Measurements from ENCODE around the gene KCNQ1.
"Not testable (repeated sequence)": the region's sequence is repeated elsewhere in the genome, so short reads cannot be mapped to it uniquely, and the experiment has no call there.

The KCNQ1 gene

DNA sequence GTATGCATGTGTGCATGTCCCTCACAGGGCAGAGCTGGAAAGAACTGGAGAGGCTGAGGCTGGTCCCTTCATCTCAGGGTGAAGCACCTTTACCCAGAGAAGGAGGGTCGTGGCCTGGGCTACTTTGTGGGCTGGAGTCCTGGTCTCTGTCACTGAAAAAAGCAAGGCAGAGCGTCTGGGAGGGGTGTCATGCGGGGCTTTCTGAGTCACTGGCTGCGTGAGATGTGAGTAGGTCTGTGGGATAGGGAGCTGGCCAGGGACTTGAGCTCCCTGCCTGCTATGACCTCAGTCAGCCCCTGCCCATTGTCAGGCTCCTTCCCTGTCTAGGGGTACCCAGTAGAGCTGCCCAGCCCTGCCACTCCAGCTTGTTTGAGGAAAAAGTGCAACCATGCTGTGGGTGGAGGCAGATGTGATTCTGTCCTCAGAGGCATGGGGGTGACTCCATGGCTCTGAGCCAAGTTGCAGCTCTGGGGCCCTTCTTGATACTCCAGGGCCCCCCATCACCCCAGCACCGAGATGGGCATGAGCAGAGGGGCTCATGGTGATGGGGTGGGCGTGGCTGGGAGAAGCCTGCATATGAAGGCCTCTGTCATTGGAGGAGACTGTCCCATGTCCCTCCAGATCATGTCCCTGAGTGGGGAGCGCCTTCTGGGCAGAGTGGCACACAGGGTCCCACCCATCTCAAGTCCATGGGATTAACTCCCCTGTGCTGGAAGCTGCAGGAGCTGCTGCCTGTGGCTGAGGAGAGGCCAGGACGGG lies 27.8 kb downstream of the KCNQ1 start:
- no peak overlapping the region for H3K4me3 ChIP-seq (ENCODE audit: insufficient read depth, low read depth, low read length, poor library complexity, severe bottlenecking)

DNA sequence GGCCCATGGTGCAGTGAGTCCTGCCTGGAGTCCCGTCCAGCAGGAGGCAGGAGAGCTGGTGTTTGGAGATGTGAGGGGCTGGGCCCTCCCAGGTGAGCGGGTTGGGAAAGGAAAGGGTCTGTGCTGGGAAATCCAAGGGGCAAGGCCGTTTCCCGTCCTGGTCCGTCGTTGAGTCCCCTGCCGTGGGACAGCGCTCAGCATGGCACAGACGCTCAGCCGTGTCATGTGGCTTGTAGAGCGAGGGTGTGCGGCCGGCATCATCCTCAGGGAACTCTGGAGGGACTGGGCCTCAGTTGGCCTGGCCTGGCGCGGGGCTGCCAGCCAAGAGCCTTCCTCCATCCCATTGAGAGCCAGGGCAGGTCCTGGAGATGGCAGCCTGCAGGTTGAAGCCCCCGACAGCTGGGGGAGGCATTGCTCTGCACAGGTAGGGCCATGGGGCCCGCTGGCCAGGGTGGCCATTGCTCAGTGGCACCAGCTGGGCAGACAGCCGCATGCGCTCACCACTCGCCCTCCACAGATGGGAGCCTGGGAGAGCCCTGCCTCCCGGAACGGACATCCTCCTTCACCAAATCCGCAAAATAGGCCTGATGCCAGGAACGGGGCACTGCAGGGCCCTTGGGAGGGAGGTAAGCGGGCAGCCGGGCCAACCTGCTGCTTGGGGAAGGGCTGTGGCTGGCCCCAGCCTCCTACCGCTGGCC lies 28.7 kb downstream of the KCNQ1 start:
- H3K27me3 ChIP-seq (replicated peaks; ENCODE audit: control insufficient read depth, insufficient read depth, low read length, poor library complexity, severe bottlenecking): no peaks in the 10 kb centered on the region
- H3K9me3 ChIP-seq (ENCODE audit: control insufficient read depth, low read length): no peaks in the 10 kb centered on the region
- no peak for DNase-seq
- H3K36me3 ChIP-seq (ENCODE audit: control insufficient read depth, insufficient read depth, low read length): no peaks in the 10 kb centered on the region
- H3K27ac ChIP-seq (ENCODE audit: insufficient read depth, low read length, poor library complexity, severe bottlenecking): no peak overlapping the region
- no peaks in the 10 kb centered on the region for H3K4me1 ChIP-seq (ENCODE audit: control insufficient read depth, insufficient read depth, low read length, poor library complexity, severe bottlenecking)
- H3K4me3 ChIP-seq (ENCODE audit: insufficient read depth, low read depth, low read length, poor library complexity, severe bottlenecking): no peak overlapping the region

More for the DNA sequence above, 27.8 kb downstream of the KCNQ1 start:
- peaks cover 5% of the 10 kb centered on the region for H3K4me1 ChIP-seq (ENCODE audit: control insufficient read depth, insufficient read depth, low read length, poor library complexity, severe bottlenecking)
- H3K36me3 ChIP-seq (ENCODE audit: control insufficient read depth, insufficient read depth, low read length): no peaks in the 10 kb centered on the region
- no peak overlapping the region for H3K27ac ChIP-seq (ENCODE audit: insufficient read depth, low read length, poor library complexity, severe bottlenecking)
- H3K27me3 ChIP-seq (replicated peaks; ENCODE audit: control insufficient read depth, insufficient read depth, low read length, poor library complexity, severe bottlenecking): no peaks in the 10 kb centered on the region
- no peak for DNase-seq
- no peaks in the 10 kb centered on the region for H3K9me3 ChIP-seq (ENCODE audit: control insufficient read depth, low read length)

DNA sequence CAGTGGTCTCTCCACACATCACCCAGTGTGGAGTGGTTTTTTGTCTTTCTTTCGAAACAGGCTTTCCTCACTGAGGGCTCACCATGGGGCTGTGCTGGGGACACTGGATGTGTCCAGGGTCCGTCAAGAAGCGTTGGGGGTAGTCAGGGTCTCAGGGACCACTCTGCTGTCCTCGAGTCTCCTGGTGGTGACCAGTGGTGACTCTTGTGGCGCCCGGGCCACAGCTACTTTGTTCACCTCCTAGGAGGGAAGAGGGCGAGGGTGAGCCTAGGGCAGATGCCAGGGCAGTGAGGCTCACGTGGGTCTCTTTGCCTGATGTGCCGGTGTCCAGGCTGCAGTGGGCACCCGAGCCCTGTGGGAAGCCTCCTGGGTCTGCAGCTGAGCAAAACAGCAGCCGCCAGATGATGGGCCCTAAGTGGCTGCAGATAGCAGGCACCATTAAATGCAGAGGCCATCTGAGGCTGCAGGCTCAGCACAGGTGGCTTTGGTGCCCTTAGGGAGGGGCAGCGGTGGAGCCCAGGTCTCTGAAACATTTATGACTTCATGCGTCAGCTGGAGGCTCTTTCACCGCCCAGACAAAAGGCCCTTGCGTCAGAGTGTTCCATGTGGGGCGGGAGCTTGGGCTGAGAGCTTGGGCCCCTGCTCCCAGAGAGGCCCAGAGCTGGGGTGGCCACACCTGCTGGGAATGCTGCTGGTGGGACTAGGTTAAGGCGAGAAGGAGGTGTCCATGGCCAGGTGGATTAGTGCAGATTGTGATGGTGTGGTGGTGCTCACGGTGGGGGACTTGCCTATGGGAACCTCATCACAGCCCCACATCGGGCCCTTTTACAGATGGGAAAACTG lies 29.5 kb downstream of the KCNQ1 start:
- Histone ChIP-seq H3K4me3 (ENCODE audit: insufficient read depth, low read depth, low read length, poor library complexity, severe bottlenecking) (no peak overlapping the region), H3K36me3 (ENCODE audit: control insufficient read depth, insufficient read depth, low read length) (no peaks in the 10 kb centered on the region), H3K9me3 (ENCODE audit: control insufficient read depth, low read length) (no peaks in the 10 kb centered on the region), H3K27ac (ENCODE audit: insufficient read depth, low read length, poor library complexity, severe bottlenecking) (no peak overlapping the region), H3K4me1 (ENCODE audit: control insufficient read depth, insufficient read depth, low read length, poor library complexity, severe bottlenecking) (no peaks in the 10 kb centered on the region), H3K27me3 (replicated peaks; ENCODE audit: control insufficient read depth, insufficient read depth, low read length, poor library complexity, severe bottlenecking) (no peaks in the 10 kb centered on the region)
- no peak for DNase-seq

DNA sequence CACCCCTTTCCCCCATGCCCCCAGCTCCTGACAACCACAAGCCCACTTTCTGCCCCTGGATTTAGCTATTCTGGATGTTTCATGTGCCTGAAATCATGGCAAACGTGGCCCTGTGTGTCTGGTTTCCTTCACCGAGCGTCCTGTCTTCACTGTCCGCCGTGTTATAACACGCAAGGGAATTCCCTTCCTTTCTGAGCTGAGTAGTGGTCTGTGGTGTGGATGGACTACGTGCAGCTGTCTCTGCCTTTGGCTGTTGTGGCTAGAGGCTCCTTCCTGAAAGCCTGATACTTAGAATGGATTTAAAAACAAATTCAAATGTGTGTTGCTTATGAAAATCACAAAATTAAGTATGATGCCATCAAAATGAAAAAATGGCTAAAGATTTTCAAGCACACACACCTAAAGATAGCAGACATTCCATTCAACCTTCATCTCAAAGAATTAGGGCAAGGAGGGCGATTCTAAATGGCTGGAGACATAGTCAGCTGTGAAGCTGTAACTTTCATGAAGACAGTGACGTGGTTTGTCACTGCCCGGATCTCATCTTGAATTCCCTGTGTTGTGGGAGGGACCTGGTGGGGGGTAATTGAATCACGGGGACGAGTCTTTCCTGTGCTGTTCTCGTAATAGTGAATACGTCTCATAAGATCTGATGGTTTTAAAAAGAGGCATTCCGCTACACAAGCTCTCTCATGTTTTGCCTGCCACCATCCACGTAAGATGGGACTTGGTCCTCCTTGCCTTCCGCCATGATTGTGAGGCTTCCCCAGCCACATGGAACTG lies 30.5 kb downstream of the KCNQ1 start:
- no peak for DNase-seq
- no peaks in the 10 kb centered on the region for H3K9me3 ChIP-seq (ENCODE audit: control insufficient read depth, low read length)
- no peaks in the 10 kb centered on the region for H3K36me3 ChIP-seq (ENCODE audit: control insufficient read depth, insufficient read depth, low read length)
- H3K27ac ChIP-seq (ENCODE audit: insufficient read depth, low read length, poor library complexity, severe bottlenecking): no peak overlapping the region
- no peaks in the 10 kb centered on the region for H3K27me3 ChIP-seq (replicated peaks; ENCODE audit: control insufficient read depth, insufficient read depth, low read length, poor library complexity, severe bottlenecking)
- no peak overlapping the region for H3K4me3 ChIP-seq (ENCODE audit: insufficient read depth, low read depth, low read length, poor library complexity, severe bottlenecking)
- H3K4me1 ChIP-seq (ENCODE audit: control insufficient read depth, insufficient read depth, low read length, poor library complexity, severe bottlenecking): no peaks in the 10 kb centered on the region

DNA sequence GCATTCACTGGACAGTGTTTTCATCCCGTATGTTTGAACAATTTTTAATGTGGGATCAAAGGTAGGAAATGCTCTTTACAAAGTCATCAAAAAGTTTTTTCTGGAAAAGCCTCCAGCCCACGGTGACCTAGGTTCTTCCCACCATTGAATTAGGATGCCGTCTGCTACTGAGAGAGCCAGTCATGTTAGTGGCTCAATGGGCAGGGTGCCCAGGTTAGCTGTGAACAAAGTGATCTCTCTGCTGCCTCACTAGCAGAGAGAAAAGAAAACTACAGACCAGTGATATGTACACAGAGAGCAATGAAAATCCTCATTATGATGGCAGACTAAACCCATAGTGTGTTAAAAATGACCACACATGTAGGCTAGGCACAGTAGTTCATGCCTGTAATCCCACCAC lies 32.4 kb downstream of the KCNQ1 start:
- H3K4me1 ChIP-seq (ENCODE audit: control insufficient read depth, insufficient read depth, low read length, poor library complexity, severe bottlenecking): peaks cover 4% of the 10 kb centered on the region
- H3K9me3 ChIP-seq (ENCODE audit: control insufficient read depth, low read length): no peaks in the 10 kb centered on the region
- H3K27ac ChIP-seq (ENCODE audit: insufficient read depth, low read length, poor library complexity, severe bottlenecking): no peak overlapping the region
- no peak overlapping the region for H3K4me3 ChIP-seq (ENCODE audit: insufficient read depth, low read depth, low read length, poor library complexity, severe bottlenecking)
- H3K27me3 ChIP-seq (replicated peaks; ENCODE audit: control insufficient read depth, insufficient read depth, low read length, poor library complexity, severe bottlenecking): no peaks in the 10 kb centered on the region
- no peaks in the 10 kb centered on the region for H3K36me3 ChIP-seq (ENCODE audit: control insufficient read depth, insufficient read depth, low read length)
- no peak for DNase-seq

DNA sequence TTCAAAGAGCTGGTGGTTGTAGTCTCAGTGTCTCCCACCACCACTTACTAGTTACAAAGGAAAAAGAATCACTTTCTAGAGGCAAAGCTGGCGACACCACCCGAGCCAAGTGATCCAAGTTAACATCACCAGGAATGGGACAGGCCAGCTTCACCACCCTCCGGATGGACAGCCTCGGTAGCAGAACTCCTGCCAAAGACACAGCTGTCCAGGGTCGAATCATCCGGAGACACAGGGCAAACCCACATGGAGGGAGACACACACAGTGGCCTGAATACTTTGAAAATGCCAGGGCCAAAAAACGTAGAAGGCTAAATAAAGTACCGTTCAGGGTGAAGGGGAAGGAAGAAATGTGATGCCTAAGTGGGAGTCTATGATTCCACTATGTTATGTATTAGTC lies 33.1 kb downstream of the KCNQ1 start:
- no peak for DNase-seq
- H3K4me3 ChIP-seq (ENCODE audit: insufficient read depth, low read depth, low read length, poor library complexity, severe bottlenecking): no peak overlapping the region
- H3K9me3 ChIP-seq (ENCODE audit: control insufficient read depth, low read length): no peaks in the 10 kb centered on the region

DNA sequence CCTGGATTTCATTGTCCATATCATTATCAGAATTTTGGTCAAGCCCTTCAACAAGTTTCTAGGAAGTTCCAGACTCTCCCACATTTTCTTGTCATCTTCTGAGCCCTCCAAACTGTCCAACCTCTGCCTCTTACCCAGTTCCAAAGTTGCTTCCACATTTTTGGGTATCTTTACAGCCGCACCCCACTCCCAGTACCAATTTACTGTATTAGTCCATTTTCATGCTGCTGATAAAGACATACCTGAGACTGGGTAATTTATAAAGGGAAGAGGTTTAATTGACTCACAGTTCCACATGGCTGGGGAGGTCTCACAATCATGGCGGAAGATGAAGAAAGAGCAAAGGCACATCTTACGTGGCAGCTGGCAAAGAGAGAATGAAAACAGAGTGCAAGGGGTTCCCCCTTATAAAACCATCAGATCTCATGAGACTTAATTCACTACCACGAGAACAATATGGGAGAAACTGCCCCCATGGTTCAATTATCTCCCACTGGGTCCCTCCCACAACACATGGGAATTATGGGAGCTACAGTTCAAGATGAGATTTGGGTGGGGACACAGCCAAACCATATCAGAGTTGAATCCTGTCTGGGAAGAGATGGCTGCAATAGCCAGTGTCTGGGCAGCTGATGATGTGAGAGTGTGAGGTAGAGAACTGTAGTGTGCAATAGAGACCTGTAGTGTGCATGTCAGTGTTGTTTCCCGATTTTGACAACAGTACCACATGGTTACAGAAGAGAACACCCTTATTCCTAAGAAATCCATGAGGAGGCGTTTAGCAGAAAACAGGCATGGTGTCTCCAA lies 35.5 kb downstream of the KCNQ1 start:
- not testable (repeated sequence) for H3K4me1 ChIP-seq (ENCODE audit: control insufficient read depth, insufficient read depth, low read length, poor library complexity, severe bottlenecking); H3K27ac ChIP-seq (ENCODE audit: insufficient read depth, low read length, poor library complexity, severe bottlenecking); H3K4me3 ChIP-seq (ENCODE audit: insufficient read depth, low read depth, low read length, poor library complexity, severe bottlenecking); H3K36me3 ChIP-seq (ENCODE audit: control insufficient read depth, insufficient read depth, low read length); H3K9me3 ChIP-seq (ENCODE audit: control insufficient read depth, low read length); H3K27me3 ChIP-seq (replicated peaks; ENCODE audit: control insufficient read depth, insufficient read depth, low read length, poor library complexity, severe bottlenecking); DNase-seq

More for the DNA sequence above, 33.1 kb downstream of the KCNQ1 start:
- no peaks in the 10 kb centered on the region for H3K27me3 ChIP-seq (replicated peaks; ENCODE audit: control insufficient read depth, insufficient read depth, low read length, poor library complexity, severe bottlenecking)
- H3K4me1 ChIP-seq (ENCODE audit: control insufficient read depth, insufficient read depth, low read length, poor library complexity, severe bottlenecking): peaks cover 4% of the 10 kb centered on the region
- no peak overlapping the region for H3K27ac ChIP-seq (ENCODE audit: insufficient read depth, low read length, poor library complexity, severe bottlenecking)
- H3K36me3 ChIP-seq (ENCODE audit: control insufficient read depth, insufficient read depth, low read length): no peaks in the 10 kb centered on the region

DNA sequence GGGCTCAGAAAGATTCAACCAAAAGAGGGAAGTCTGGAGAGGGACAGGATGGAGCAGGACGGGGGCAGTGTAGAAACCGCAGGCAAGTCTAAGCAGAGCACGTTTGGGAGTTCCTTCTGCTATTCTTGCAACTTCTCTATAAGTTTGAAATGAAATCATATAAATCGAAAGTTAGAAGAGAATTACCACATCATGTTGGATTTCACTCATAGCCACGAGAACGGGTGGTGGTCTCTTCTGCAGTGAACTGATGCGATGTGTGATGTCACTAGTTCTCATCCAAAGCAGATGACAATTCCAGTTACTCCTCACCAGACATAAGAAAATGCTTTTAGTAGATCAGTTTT lies 36.0 kb downstream of the KCNQ1 start:
- Histone ChIP-seq H3K4me3 (ENCODE audit: insufficient read depth, low read depth, low read length, poor library complexity, severe bottlenecking) (no peak overlapping the region), H3K9me3 (ENCODE audit: control insufficient read depth, low read length) (no peaks in the 10 kb centered on the region), H3K4me1 (ENCODE audit: control insufficient read depth, insufficient read depth, low read length, poor library complexity, severe bottlenecking) (peaks cover 4% of the 10 kb centered on the region), H3K36me3 (ENCODE audit: control insufficient read depth, insufficient read depth, low read length) (no peaks in the 10 kb centered on the region), H3K27ac (ENCODE audit: insufficient read depth, low read length, poor library complexity, severe bottlenecking) (no peak overlapping the region), H3K27me3 (replicated peaks; ENCODE audit: control insufficient read depth, insufficient read depth, low read length, poor library complexity, severe bottlenecking) (no peaks in the 10 kb centered on the region)
- DNase-seq: no peak

DNA sequence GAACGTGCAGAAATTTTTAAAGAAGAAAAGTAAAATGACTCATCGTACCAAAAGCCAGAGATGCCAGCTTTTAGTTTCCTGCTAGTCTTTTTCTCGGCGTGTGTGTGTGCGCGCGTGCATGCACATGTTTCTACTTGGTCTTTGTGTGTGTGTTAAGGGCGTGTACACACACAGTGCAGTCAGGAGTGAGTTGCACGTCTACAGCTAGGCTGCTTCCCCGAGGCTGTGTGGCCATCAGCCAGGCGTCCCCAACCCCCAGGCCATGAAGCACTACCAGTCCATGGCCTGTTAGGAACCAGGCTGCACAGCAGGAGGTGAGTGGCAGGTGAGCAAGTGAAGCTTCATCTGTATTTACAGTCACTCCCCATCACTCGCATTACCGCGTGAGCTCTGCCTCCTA lies 36.4 kb downstream of the KCNQ1 start:
- H3K4me3 ChIP-seq (ENCODE audit: insufficient read depth, low read depth, low read length, poor library complexity, severe bottlenecking): no peak overlapping the region
- H3K9me3 ChIP-seq (ENCODE audit: control insufficient read depth, low read length): no peaks in the 10 kb centered on the region
- no peaks in the 10 kb centered on the region for H3K36me3 ChIP-seq (ENCODE audit: control insufficient read depth, insufficient read depth, low read length)
- DNase-seq: no peak
- H3K4me1 ChIP-seq (ENCODE audit: control insufficient read depth, insufficient read depth, low read length, poor library complexity, severe bottlenecking): peaks cover 4% of the 10 kb centered on the region
- no peak overlapping the region for H3K27ac ChIP-seq (ENCODE audit: insufficient read depth, low read length, poor library complexity, severe bottlenecking)
- no peaks in the 10 kb centered on the region for H3K27me3 ChIP-seq (replicated peaks; ENCODE audit: control insufficient read depth, insufficient read depth, low read length, poor library complexity, severe bottlenecking)
